Non-pigmented ciliary epithelial cell (primary cell): ENCODE data around the gene CIB4.

Experiments used
- DNase-seq: peaks from one replicate; pipeline ENCODE4 v3.0.0-alpha.2; 2010; ENCODE audit warnings: low read depth

Gene CIB4

GRCh38 chr2:26581991-26582842 lies 58.9 kb downstream of the CIB4 start:
- DNase-seq: no peak

- DNase-seq: no peak
Observed at GRCh38 chr2:26581266-26581990, 59.7 kb downstream of the CIB4 start.

- no peak for DNase-seq
Observed at GRCh38 chr2:26580751-26581150, 60.4 kb downstream of the CIB4 start.

- DNase-seq: no peak
Observed at GRCh38 chr2:26580151-26580550, 61.0 kb downstream of the CIB4 start.

- DNase-seq: no peak
Observed at GRCh38 chr2:26579723-26580040, 61.5 kb downstream of the CIB4 start.

GRCh38 chr2:26579025-26579722 lies 62.0 kb downstream of the CIB4 start:
- no peak for DNase-seq

GRCh38 chr2:26578581-26578980 lies 62.6 kb downstream of the CIB4 start:
- DNase-seq: no peak

- DNase-seq: no peak
Observed at GRCh38 chr2:26578113-26578458, 63.1 kb downstream of the CIB4 start.

- no peak for DNase-seq
Observed at GRCh38 chr2:26577442-26578112, 63.6 kb downstream of the CIB4 start.

GRCh38 chr2:26576565-26577441 lies 64.4 kb downstream of the CIB4 start:
- DNase-seq: no peak

GRCh38 chr2:26575836-26576564 lies 65.2 kb downstream of the CIB4 start:
- DNase-seq: no peak

GRCh38 chr2:26574900-26575560 lies 66.1 kb downstream of the CIB4 start:
- DNase-seq: no peak

GRCh38 chr2:26574066-26574899 lies 66.9 kb downstream of the CIB4 start:
- DNase-seq: no peak

- no peak for DNase-seq
Observed at GRCh38 chr2:26573241-26573925, 67.8 kb downstream of the CIB4 start.

- DNase-seq: no peak
Observed at GRCh38 chr2:26572591-26572990, 68.6 kb downstream of the CIB4 start.

- no peak for DNase-seq
Observed at GRCh38 chr2:26571316-26571715, 69.8 kb downstream of the CIB4 start.

- no peak for DNase-seq
Observed at GRCh38 chr2:26570083-26570430, 71.1 kb downstream of the CIB4 start.

GRCh38 chr2:26569216-26570082 lies 71.7 kb downstream of the CIB4 start:
- no peak for DNase-seq
